CD4-positive, alpha-beta T cell treated with Interleukin-21 for 1 hour (primary cell): ENCODE measurements around the gene MAP4K3.
"Not testable (repeated sequence)": the region's sequence is repeated elsewhere in the genome, so short reads cannot be mapped to it uniquely, and the experiment has no call there.

Experiments used
- DNase-seq: peaks from one replicate; pipeline ENCODE4 v3.0.0-alpha.2; 2020

MAP4K3 gene

GRCh38 chr2:39407516-39408296 is 29.4 kb downstream of the MAP4K3 start:
- no peak for DNase-seq

- DNase-seq, result no peak
Observed at GRCh38 chr2:39405364-39405763, 31.7 kb downstream of the MAP4K3 start.

GRCh38 chr2:39403311-39403710 is 33.8 kb downstream of the MAP4K3 start:
- no peak for DNase-seq

GRCh38 chr2:39401319-39401718 is 35.8 kb downstream of the MAP4K3 start:
- DNase-seq, result no peak

- no peak for DNase-seq
Observed at GRCh38 chr2:39399570-39399969, 37.5 kb downstream of the MAP4K3 start.

DNA sequence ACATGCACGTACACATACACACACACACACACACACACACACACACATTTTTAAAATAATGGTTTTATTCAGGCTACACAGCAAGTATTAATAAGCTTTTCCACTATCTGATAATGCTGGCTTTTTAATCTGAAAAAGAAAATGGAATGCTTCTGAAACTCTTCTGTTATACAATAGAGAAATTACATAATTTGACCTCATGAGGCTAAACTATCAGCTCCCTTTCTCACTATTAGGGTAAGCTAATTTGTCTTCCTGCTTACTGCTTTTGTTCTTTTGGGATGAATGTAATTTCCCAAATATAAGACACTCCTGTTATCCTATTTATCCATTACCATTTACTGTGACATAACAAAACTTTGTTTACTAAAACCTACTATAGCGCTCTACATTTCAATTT is 41.8 kb downstream of the MAP4K3 start:
- no peak for DNase-seq

DNA sequence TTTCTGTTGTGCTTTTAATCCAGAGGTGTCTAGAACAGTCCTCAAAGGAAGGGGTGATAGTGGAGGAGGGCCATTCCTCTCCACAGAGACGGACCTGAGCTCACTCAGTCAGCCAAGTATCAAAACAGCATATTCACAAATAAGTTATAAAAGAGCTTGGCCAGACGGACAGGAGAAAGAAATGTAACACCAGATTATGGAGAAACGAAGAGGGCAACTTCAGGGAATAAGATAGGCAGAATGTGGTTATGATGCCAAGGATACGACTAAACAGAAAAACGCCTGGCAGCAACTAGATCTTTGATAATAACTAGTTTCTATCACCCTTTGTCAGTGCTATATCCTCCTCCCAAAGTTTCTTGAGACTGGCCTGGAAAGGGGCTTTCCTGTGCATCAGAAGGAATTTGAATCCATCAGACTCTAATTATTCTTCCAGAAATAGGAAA is 42.5 kb downstream of the MAP4K3 start:
- no peak for DNase-seq

DNA sequence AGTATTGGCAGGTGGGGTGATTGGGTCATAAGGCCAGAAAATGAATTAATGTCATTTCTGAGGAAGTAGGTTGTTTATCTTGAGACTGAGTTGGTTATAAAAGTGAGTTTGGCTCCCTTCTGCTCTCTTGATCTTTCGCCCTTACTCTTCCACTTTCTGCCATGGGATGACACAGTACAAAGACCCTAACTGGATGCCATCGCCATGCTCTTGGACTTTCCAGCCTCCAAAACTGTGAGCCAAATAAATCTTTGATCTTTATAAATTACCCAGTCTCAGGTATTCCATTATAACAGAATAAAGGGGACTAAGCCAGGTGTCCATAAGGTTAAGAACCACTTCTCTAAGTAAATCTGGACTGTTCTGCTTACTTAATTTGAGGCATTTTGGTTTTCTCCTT is 44.4 kb downstream of the MAP4K3 start:
- no peak for DNase-seq

GRCh38 chr2:39390216-39390615 is 46.9 kb downstream of the MAP4K3 start:
- DNase-seq, result no peak

GRCh38 chr2:39386064-39386463 is 51.0 kb downstream of the MAP4K3 start:
- no peak for DNase-seq

DNA sequence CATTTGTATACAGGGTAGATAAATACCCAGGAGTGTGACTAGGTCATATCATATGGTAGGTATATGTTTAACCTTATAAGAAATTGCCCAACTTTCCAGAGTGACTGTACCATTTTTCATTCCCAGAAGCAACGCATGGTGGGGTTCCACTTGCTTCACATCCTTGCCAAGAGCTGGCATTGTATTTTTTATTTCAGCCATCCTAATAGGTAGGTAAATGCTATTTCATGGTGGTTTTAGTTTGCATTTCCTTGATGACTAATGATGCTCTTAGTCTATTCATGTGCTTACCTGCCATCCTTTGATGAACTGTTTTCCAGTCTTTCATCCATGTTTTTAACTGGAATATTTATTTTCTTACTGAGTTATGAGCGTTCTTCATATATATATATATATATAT is 51.9 kb downstream of the MAP4K3 start:
- DNase-seq, result no peak

GRCh38 chr2:39384071-39384470 is 53.0 kb downstream of the MAP4K3 start:
- not testable (repeated sequence) for DNase-seq

DNA sequence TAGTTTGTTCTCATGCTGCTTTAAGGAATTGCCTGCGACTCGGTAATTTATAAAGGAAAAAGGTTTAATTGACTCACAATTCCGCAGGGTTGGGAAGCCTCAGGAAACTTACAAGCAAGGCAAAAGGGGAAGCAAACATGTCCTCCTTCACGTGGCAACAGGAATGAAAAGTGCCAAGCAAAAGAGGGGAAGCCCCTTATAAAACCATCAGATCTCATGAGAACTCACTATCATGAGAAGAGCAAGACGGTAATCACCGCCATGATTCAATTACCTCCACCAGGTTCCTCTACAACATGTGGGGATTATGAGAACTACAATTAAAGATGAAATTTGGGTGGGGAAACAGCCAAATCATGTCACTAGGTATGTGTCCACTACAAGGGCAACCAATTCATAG is 53.9 kb downstream of the MAP4K3 start:
- no peak for DNase-seq

DNA sequence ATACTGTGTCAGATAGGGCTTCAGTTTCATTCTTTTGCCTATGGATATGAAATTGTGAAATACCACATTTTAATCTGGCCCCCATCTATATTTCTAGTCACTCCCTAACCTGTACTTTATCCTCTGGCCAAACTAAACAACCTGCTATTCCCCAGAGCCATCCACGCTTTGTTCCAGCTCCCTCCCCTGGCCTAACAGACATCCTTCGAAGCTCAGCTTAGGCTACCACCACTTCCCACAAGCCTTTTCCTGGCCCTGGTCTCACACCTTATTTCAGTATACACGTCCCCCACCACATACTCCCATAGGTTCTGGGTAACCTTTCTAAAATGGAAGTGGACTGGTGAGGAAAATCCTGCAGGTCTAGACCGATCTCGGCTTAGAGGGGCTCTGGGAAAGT is 55.4 kb downstream of the MAP4K3 start:
- DNase-seq, result no peak

DNA sequence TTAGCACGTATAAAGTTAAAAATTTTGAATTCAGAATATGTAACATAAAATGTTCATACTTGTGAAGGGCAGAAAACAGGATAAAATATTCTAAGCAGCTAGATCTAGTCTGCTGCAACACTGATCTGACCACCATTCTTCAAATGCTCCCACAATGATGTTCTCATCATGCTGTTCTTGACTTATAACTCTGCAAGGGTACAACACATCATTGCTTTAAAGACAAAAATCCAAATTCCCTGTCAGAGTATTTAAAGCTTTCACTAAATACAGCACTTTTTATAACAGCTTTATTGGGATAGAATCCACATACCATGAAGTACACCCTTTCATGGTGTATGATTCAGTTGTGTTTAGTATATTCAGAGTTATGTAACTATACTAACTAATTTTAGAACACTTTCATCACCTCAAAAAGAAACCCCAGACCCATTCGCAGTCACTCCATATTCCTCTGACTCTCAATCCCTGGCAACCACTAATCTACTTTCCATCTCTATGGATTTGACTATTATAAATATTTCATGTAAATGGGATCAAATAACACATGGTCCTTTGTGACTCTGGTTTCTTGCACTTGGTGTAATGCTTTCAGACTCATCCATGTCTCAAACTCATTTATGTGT is 56.4 kb downstream of the MAP4K3 start:
- no peak for DNase-seq

DNA sequence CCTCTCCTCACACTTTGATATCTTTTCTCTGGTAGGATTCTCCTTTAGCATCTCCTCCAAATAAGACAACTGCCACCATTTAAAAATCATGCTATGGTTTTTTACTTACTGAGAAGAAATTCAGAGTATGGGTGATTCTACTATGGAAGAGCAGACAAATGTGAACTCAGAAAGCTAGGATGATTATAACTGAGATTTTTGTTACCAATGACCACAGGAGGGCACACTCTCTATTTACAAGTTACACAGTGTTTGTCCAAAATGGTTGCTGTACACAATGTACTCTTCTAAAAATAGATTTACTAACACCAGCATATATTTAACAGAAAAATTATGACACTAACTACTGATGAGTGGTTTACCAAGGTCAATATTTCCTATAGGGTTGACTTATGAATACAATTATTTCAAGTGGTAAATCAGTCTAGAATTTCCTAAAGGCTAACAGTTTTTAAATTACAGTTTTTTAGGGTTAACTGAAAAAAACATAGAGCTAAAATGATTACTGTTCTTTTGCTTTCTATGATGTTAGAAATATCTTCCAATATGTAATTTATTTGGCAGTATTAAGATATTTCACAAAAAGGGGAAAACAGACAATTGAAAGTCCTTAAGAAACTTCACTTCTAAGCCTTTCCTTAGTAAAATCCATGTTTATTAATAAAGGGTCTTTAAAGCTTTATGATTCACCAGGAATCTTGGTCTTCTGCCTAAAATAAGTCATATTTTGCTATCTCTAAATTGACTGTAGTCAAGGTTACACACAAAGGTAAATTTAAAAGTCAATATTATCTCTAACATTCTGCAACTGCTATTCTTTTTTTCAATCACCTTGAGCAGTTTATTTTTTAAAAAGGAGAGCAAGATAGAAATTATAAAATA is 57.2 kb downstream of the MAP4K3 start:
- peak; percentile 29 for DNase-seq

GRCh38 chr2:39378968-39379367 is 58.1 kb downstream of the MAP4K3 start:
- DNase-seq, result no peak

DNA sequence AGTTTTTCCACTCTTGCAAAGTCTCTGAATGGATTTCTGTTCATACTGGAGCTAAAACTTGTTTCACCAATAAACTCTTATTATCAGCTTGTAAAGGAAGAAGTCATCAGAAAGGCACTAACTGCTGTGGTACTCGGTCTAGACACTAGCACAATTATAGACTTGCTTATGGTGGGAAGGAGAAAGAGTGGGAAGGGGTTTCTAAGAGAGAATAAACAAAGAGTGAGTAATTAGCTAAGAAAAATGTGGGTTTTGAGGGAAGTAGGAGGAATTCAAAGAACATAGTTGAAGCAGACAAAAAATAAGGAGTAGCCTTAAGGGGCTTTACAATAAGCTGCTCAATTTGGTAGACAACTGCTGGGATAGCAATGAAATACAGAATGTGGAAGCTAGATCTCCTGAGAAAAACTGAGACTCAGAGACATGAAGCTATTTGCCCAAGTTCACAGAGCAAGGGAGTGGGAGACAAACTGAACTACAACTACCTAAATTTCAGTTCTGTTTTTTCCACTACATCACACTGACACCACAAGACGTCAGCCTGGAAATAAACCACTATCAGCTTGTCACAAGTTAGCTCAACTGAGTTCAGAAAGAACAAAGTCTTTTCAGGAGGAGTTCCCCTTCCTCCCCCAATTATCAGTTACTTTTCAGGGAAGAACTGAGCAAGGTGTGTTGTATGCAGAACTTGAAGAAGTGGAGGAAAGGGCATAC is 59.7 kb downstream of the MAP4K3 start:
- no peak for DNase-seq

DNA sequence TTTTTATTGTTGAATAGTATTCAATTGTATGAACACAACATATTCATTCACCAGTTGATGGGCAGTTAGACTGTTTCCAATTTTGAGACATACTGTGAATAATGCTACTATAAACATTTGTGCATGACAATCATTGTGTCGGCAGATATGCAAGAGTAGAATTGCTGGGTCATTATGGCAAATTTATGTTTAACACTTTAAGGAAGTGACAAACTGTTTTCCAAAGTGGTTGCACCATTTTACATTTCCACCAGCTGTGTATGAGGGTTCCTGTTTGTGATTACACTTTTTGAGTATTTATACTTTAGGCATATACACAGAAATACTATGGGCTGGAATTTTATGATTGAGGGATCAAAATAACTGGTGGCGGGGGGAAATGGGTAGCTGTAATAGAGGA is 61.2 kb downstream of the MAP4K3 start:
- no peak for DNase-seq

DNA sequence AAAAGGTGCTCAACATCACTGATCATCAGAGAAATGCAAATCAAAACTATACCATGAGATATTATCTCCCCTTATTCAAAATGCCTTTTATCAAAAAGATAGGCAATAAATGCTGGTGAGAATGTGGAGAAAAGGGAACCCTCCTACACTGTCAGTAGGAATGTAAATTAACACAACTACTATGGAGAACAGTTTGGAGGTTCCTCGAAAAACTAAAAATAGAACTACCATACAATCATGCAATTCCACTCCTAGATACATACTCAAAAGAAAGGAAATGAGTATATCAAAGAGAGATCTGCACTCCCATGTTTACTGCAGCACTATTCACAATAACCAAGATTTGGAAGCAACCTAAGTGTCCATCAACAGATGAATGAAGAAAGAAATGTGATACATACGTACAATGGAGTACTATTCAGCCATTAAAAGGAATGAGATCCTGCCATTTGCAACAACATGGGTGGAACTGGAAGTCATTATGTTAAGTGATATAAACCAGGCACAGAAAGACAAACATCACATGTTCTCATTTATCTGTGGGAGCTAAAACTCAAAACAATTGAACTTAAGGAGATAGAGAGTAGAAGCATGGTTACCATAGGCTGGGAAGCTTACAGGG is 63.8 kb downstream of the MAP4K3 start:
- no peak for DNase-seq

DNA sequence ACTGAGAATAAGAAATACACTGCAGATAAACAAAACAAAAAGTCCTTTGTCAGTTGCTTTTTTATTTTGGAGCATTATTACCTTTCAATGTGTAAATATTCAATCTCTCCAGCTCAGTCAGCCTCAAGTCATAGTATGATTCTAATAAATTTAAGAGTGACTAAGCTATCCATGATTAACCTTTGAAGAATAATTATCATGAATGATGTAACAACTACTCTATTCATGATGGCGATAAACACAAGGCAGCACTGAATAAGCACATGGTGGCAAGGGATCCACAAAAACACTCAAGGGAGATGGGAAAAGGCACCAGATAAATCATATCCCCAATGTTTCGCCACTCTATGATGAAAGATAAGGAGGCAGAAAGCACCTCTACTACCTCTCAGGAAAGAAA is 67.0 kb downstream of the MAP4K3 start:
- no peak for DNase-seq

DNA sequence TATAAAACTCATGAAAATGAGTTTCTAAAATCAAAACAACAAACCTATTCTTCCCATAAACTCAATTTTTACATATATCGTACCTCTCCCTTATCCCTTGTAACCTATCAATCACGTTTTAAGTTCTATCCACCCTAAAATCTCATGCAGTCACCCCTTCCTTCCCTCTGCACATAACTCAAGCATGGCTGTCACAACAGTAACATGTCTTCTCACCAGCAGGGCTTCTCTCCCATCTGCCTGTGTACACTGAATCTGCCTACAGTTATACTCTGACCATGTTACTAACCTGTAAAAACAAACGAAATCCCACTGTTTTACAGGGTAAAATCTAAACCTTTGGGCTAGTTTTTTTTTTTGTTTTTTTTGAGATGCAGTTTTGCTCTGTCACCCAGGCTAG is 68.2 kb downstream of the MAP4K3 start:
- no peak for DNase-seq

DNA sequence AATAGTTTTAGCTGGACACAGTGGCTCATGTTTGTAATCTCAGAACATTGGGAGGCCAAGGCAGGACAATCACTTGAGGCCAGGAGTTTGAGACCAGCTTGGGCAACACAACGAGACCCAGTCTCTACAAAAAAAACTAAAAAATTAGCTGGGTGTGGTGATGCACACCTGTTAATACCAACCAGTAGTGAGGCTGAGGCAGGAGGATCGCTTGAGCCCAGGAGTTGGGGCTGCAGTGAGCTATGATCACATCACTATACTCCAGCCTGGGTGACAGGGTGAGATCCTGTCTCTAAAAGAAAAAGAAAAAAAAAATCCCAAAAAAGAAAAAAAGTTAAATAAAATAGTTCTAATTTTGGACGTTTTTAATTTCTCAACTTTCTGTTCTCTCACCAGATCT is 68.7 kb downstream of the MAP4K3 start:
- DNase-seq, result no peak
